Fibroblast of lung (primary cell): Measurements from ENCODE around the gene CTU1.

Source experiments
- CTCF ChIP-seq, 2 donors: IDR thresholded peaks in 1 of 2; conservative IDR thresholded peaks in 1 of 2; 1 replicate in 1 of 2; 2 replicates in 1 of 2; pipeline ENCODE4 v1.5.1; 2011 to 2012; ENCODE audit warnings: low read length in 2 of 2, control low read depth in 1 of 2, inconsistent platforms in 1 of 2, low read depth in 1 of 2, mild to moderate bottlenecking in 1 of 2
- EZH2 ChIP-seq: IDR thresholded peaks from 2 replicates; pipeline ENCODE4 v1.5.1; 2012; ENCODE audit warnings: low read length, control low read depth, mild to moderate bottlenecking; ENCODE audit errors: missing control alignments

- TF ChIP-seq CTCF (conservative IDR thresholded peaks at IDR 0.05 in 1 of 2, IDR thresholded peaks at IDR 0.05 in 1 of 2; ENCODE audit: low read depth in 1 of 2, low read length in 2 of 2) (no peak), EZH2 (no peak)
Observed at GRCh38 chr19:51114087-51114729, 6.0 kb upstream of the CTU1 start.
